ENCODE data around the gene ETFDH.
"Not testable (repeated sequence)": the region's sequence is repeated elsewhere in the genome, so short reads cannot be mapped to it uniquely, and the experiment has no call there.

Gene ETFDH

DNA sequence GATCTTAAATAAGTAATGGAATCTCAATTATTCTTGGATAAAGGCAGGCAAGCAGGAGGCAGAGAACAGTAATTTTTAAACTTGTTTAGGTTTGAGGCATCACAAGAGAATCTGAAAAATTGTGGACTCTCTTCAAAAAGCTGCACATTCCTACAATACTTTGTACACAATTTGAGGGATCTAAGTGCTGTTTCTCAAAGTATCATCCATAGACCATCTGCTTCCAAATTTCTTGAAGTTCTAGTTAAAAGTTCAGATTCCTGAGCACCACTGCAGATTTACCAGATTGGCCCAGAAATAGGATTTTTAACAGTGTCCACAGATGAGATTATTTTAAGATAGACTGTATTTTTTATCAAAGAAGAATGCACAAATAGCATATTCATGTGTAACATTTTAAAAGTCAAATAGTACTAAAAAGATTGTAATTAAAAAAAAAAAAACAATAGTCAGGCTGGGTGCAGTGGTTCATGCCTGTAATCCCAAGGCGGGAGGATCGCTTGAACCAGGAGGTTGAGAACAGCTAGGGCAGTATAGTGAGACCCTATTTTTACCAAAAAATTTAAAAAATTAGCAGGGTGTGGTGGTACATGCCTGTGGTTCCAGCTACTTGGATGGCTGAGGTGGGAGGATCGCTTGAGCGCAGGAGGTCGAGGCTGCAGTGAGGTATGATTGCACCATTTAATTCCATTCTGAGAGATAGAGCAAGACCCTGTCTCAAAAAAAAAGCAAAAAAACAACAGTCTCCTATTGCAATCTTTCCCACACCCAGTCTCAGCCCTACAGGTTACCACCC lies 82.5 kb downstream of the ETFDH start:
- DNase-seq (ENCODE audit: low spot score), result no peak

DNA sequence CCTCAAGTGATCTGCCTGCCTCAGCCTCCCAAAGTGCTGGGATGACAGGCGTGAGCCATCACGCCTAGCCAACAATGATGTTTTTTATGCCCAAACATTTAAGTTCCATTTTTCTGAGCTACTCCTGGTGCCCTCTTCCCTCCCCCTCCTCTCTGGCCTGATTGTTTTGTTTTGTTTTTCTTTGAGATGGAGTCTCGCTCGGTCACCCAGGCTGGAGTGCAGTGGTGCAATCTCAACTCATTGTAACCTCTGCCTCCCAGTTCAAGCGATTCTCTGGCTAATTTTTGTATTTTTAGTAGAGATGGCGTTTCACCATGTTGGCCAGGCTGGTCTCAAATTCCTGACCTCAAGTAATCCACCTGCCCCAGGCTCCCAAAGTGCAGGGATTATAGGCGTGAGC lies 83.7 kb downstream of the ETFDH start:
- DNase-seq (ENCODE audit: low spot score), result not testable (repeated sequence)

DNA sequence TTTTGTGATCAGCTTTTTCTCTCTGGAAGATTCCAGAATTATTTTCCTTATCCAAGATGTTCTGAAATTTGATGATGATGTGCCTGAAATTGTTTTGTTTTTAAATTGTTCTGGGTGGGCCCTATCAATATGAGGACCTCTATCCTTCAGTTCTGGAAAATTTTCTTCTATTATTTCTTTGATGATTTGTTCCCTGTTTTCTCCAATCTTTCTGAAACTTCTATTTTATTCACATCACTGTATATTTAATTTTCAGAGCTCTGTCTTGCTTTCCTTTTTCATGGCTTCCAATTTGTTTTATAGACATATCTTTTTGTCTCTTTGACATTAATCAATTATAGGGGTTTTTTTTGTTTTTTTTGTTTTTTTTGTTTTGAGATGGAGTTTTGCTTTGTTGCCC lies 84.5 kb downstream of the ETFDH start:
- DNase-seq (ENCODE audit: low spot score), result no peak

DNA sequence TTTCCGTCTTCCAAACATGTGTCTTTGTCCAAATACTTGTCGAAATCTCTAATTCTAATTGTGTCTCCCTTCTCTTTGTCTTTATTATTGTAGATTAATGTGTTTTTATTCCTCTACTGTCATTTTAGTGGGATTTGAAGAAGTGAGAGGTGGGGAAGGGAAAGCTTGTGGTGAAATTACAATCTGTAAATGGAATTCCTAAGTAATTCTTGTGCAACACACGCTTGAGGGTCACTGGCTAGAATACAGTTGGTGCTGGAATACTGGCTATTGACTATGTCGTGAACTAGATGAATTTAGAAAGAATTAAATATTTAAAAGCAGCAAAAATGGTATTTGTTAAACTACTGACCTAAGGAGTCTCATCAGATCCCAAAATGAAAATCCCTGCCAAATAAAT lies 86.0 kb downstream of the ETFDH start:
- no peak for DNase-seq (ENCODE audit: low spot score)

DNA sequence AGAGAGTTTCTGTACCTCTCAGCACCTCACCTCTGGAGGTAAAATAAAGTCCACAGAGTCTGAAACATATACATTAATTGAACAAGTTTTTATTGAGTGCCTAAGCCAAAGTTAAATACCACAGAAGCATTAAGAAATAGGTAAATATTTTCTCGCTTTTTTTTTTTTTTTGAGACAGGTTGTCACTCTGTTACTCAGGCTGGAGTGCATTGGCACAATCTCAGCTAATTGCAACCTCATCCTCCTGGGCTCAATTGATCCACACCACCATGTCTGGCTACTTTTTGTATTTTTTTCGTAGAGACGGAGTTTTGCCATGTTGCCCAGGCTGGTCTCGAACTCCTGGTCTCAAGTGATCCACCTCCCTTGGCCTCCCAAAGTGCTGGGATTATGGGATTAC lies 86.6 kb downstream of the ETFDH start:
- no peak for DNase-seq (ENCODE audit: low spot score)

All from kidney tubule cell (primary cell).